GM19452 (cell line): ENCODE data around the gene WTAP.

Experiments used
- ATAC-seq: cut with Tn5 transposase; IDR thresholded peaks from one replicate; pipeline ENCODE4 v1.9.1; 2021; ENCODE audit not compliant: unreplicated experiment

The WTAP gene

GRCh38 chr6:159800141-159800865 is 73.0 kb downstream of the WTAP start, which contains the start of gene PNLDC1:
Gene PNLDC1 (plus strand): TSS chr6:159800276. CDS start chr6:159800308, 32 bp downstream.
- no peak for ATAC-seq

GRCh38 chr6:159801935-159802334 is 74.6 kb downstream of the WTAP start:
- no peak for ATAC-seq

- no peak for ATAC-seq
Observed at GRCh38 chr6:159804504-159804903, 77.2 kb downstream of the WTAP start.

- no peak for ATAC-seq
Observed at GRCh38 chr6:159805440-159806020, 78.2 kb downstream of the WTAP start.
